OCI-LY7 (cell line): Measurements from ENCODE around the gene CEP192. TPM values are rescaled to one million over a fixed set of nuclear protein-coding genes. Genes with fewer than 3 reads are reported as not detected.
A peak's percentile ranks its signal among the peaks of the same experiment; 100 is the strongest.

ENCODE experiments used
- BruUV-seq: library from RNA; stranded (reverse); fragments of 400-500 nt; replicated peaks from 2 replicates; lab custom pipeline; 2021; lab: Mats Ljungman, UMichigan
- CTCF ChIA-PET: fragments of 300-600 bp; sonication (Branson Sonifier 250); formaldehyde crosslinking; loops from one replicate; lab custom pipeline; 2022; ENCODE audit warnings: antibody characterized with exemption; ENCODE audit not compliant: unreplicated experiment; lab: Charles Lee
- POLR2A ChIA-PET: fragments of 300-600 bp; sonication (Branson Sonifier 250); formaldehyde crosslinking; loops from one replicate; lab custom pipeline; 2022; ENCODE audit warnings: antibody characterized with exemption; lab: Charles Lee
- DNase-seq: peaks from one replicate; pipeline ENCODE4 v3.0.0-alpha.2; 2015; ENCODE audit warnings: low spot score
- H2AFZ ChIP-seq: fragments of 200-600 bp; sonication (generic), shearing (Covaris generic); 2 replicates; pipeline ENCODE4 v1.6.1; 2014; ENCODE audit warnings: mild to moderate bottlenecking, antibody characterized with exemption, low read length, moderate library complexity
- H3K27ac ChIP-seq: fragments of 200-600 bp; sonication (generic); 2 replicates; pipeline ENCODE4 v1.5.1; 2014; ENCODE audit warnings: mixed run types, low read depth, mild to moderate bottlenecking, moderate library complexity, low read length, inconsistent platforms; ENCODE audit not compliant: poor library complexity, severe bottlenecking
- H3K36me3 ChIP-seq: fragments of 200-600 bp; sonication (generic); 2 replicates; pipeline ENCODE4 v1.6.1; 2014; ENCODE audit warnings: mild to moderate bottlenecking, antibody characterized with exemption, low read length, moderate library complexity, mixed read lengths; ENCODE audit not compliant: insufficient read depth
- H3K4me1 ChIP-seq: fragments of 200-600 bp; sonication (generic); 2 replicates; pipeline ENCODE4 v1.5.1; 2014; ENCODE audit warnings: mild to moderate bottlenecking, low read length; ENCODE audit not compliant: insufficient read depth, poor library complexity, severe bottlenecking
- H3K4me2 ChIP-seq: fragments of 200-600 bp; sonication (generic); 2 replicates; pipeline ENCODE4 v1.6.1; 2014; ENCODE audit warnings: mild to moderate bottlenecking, low read length
- H3K4me3 ChIP-seq: fragments of 200-600 bp; sonication (generic); 2 replicates; pipeline ENCODE4 v1.5.1; 2014; ENCODE audit warnings: mild to moderate bottlenecking, low read depth, low read length; ENCODE audit not compliant: poor library complexity, severe bottlenecking
- H3K79me2 ChIP-seq: fragments of 200-600 bp; sonication (generic); 2 replicates; pipeline ENCODE4 v1.6.1; 2016; ENCODE audit warnings: low read depth, mild to moderate bottlenecking, low read length, moderate library complexity, mixed read lengths; ENCODE audit not compliant: insufficient read depth
- H3K9me2 ChIP-seq: fragments of 200-600 bp; sonication (generic); 2 replicates; pipeline ENCODE4 v1.6.1; 2016; ENCODE audit warnings: mild to moderate bottlenecking, low read length, mixed read lengths; ENCODE audit not compliant: insufficient read depth
- H3K9me3 ChIP-seq: fragments of 200-600 bp; sonication (generic); 2 replicates; pipeline ENCODE4 v1.6.1; 2014; ENCODE audit warnings: mild to moderate bottlenecking, mixed run types, low read length, mixed read lengths
- H4K20me1 ChIP-seq: fragments of 200-600 bp; sonication (generic); 2 replicates; pipeline ENCODE4 v1.6.1; 2014; ENCODE audit warnings: mild to moderate bottlenecking, antibody characterized with exemption, low read length, moderate library complexity, mixed read lengths; ENCODE audit not compliant: insufficient read depth
- CTCF ChIP-seq: fragments of 200-600 bp; sonication (generic); conservative IDR thresholded peaks from 2 replicates; pipeline ENCODE4 v1.5.1; 2014; ENCODE audit warnings: mild to moderate bottlenecking, antibody characterized with exemption, low read length, moderate library complexity, mixed read lengths
- EZH2phosphoT487 ChIP-seq: fragments of 200-600 bp; sonication (generic); IDR thresholded peaks from 2 replicates; pipeline ENCODE4 v1.6.1; 2018; ENCODE audit warnings: low read depth, borderline replicate concordance, mild to moderate bottlenecking, mixed run types, antibody characterized with exemption, low read length, moderate library complexity, mixed read lengths
- intact Hi-C: fragments of 100-400 bp; cut with micrococcal nuclease; formaldehyde crosslinking; loops from one replicate; pipeline ENCODE4 v1.10.0; 2022; ENCODE audit not compliant: unreplicated experiment
- total RNA-seq, 2 experiments: library from RNA; depleted of rRNA in 1 of 2; stranded (reverse); fragments of >200 nt in 1 of 2; shearing (Covaris generic) in 1 of 2; gene quantifications; 2 replicates each; pipeline ENCODE4 v1.2.3, GENCODE V29; 2014 to 2022

CEP192 gene
- total RNA-seq, 2 experiments from 2014 or later = 55.5 to 59.9 TPM

GRCh38 chr18:12944709-12945108, 46.5 kb upstream of the CEP192 start:
- no peak overlapping the region for H3K4me3 ChIP-seq
- no peaks in the 10 kb centered on the region for H3K9me2 ChIP-seq
- 0 out of 2 replicates have a peak, but pooled peaks cover 2% of the 10 kb centered on the region for H3K9me3 ChIP-seq
- H3K4me2 ChIP-seq = no peak overlapping the region
- peaks cover 28% of the 10 kb centered on the region for H3K79me2 ChIP-seq
- peaks cover 12% of the 10 kb centered on the region for H3K36me3 ChIP-seq
- TF ChIP-seq EZH2phosphoT487 = no peak
- TF ChIP-seq CTCF = no peak
- CTCF ChIA-PET = interaction anchor here (0.9 kb wide), 1 partner anchor 10 kb away, joined by 4 read pairs; no protein-coding TSS in a partner anchor
- H4K20me1 ChIP-seq = no peaks in the 10 kb centered on the region
- BruUV-seq = no TSS peak
- H3K27ac ChIP-seq = no peak overlapping the region
- H2AFZ ChIP-seq = no peak overlapping the region
- intact Hi-C loops = loop anchor here (5.0 kb wide), 4 partner anchors 62 to 632 kb away; partner anchors contain the start of genes PRELID3A and PTPN2
- H3K4me1 ChIP-seq = peaks cover 20% of the 10 kb centered on the region
- POLR2A ChIA-PET = interaction anchor here (0.5 to 1.5 kb wide), 7 partner anchors 10 to 589 kb away, joined by 3 to 7 read pairs (median 4); partner anchors contain the start of gene CEP192
- DNase-seq = peak; percentile 24

GRCh38 chr18:12946549-12947284, 44.4 kb upstream of the CEP192 start:
- peaks cover 37% of the 10 kb centered on the region for H3K4me1 ChIP-seq
- TF ChIP-seq EZH2phosphoT487 (no peak), CTCF (peak; percentile 59)
- CTCF ChIA-PET = no interaction called here
- peak overlapping the region; percentile 89 for H3K4me2 ChIP-seq
- TSS peak; percentile 84 for BruUV-seq
- POLR2A ChIA-PET = interaction anchor here (0.7 to 1.7 kb wide), 4 partner anchors 13 to 177 kb away, joined by 3 to 7 read pairs (median 4); partner anchors contain the start of gene PTPN2
- intact Hi-C loops = loop anchor here (1.0 to 5.0 kb wide), 6 partner anchors 64 to 634 kb away; partner anchors contain the start of genes AFG3L2, PRELID3A, PSMG2 and PTPN2
- peaks cover 31% of the 10 kb centered on the region for H3K36me3 ChIP-seq
- 0 out of 2 replicates have a peak, but pooled peaks cover 5% of the 10 kb centered on the region for H3K9me3 ChIP-seq
- DNase-seq = peak; percentile 35
- peak overlapping the region; percentile 90 for H3K27ac ChIP-seq
- H3K79me2 ChIP-seq = peaks cover 48% of the 10 kb centered on the region
- H3K4me3 ChIP-seq = peak overlapping the region; percentile 85
- no peaks in the 10 kb centered on the region for H3K9me2 ChIP-seq
- peak overlapping the region; percentile 70 for H2AFZ ChIP-seq
- H4K20me1 ChIP-seq = no peaks in the 10 kb centered on the region
